GM21737 (cell line): ENCODE data around the gene CRTC1.
"Not testable (repeated sequence)": the region's sequence is repeated elsewhere in the genome, so short reads cannot be mapped to it uniquely, and the experiment has no call there.

ENCODE experiments used
- ATAC-seq: cut with Tn5 transposase; IDR thresholded peaks from one replicate; pipeline ENCODE4 v1.9.1; 2021; ENCODE audit warnings: mild to moderate bottlenecking, moderate library complexity; ENCODE audit not compliant: unreplicated experiment

Gene CRTC1

GRCh38 chr19:18794029-18794313 is 110.5 kb downstream of the CRTC1 start:
- ATAC-seq = no peak

DNA sequence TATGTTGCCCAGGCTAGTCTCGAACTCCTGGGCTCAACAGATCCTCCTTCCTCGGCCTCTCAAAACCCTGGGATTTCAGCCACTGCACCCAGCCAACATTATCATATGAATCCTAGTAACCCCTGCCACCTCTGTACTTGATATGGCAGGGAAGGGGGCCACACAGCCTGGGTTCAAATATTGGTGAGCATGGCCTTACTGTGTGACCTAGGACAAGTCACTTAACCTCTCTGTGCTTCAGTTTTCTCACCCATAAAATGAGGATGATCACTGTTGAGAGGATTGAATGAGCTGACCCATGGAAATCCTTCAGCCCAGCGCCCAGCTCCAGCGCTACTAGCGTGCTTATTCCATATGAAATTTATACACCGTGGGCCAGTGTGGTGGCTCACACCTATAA is 111.2 kb downstream of the CRTC1 start:
- ATAC-seq = no peak

DNA sequence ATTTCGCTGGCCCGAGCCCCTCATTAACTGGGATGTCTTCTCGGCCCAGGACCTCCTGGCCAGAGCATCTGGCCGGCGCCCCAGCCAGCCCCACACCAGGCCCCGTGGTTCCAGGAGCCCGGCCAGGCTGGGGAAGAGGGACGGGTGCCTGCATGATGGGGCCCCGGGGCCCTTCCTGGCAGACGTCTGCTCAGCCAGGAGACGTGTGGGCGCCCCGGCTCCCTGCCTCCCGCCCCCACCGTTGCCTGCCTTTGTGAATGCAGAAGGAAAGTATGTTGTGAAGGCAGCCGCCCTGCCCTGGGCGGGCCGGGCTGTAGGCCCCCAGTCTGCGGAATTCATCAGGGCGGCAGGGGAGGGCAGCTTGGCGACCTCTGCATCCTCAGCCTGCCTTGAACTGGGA is 112.1 kb downstream of the CRTC1 start:
- no peak for ATAC-seq

- ATAC-seq = no peak
Measured at GRCh38 chr19:18796239-18796638, 112.8 kb downstream of the CRTC1 start.

DNA sequence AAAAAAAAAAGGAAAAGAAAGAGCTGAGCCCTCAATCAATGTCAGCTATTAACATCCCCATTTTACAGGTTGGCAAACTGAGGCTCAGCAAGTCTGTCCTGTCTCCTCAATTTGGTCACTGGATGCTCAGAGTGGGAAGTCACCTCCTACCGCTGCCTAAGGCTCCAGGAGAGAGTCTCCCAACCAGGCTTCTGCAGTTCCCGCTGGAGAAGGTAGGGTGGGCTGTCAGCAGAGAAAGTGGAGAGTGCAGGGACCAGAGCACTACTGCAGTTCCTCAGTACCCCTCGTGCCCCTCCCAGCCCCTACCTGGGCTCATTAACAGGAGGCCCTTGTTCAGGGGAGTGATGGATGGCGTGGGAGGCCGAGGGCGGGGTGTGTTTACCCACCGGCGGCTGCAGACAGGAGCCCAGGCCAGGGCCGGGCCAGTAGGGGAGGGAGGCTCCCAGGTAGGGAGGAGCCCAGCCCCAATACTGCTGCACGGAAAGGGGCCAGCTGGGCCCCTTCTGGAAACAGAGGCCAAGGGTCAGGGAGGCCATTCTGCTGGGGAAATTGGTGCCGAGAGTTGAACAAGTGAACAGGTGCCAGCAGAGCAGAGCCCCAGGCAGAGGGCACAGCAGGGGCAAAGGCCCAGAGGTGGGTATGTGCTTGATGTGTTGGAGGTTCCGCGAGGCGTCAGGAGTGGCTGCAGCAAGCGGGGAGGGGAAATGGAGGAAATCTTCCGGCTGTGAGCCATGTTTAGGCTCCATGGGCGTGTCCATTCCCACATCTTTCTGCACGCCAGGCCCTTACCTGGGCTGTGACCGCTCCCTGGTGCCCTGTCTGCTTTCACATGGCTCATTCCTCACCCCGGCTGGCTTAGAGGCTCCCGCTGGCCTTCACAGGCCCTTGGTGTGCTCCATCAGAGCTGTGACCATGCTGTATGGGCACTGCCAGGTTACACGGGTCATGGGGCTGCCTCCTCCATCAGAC is 115.2 kb downstream of the CRTC1 start:
- no peak for ATAC-seq

DNA sequence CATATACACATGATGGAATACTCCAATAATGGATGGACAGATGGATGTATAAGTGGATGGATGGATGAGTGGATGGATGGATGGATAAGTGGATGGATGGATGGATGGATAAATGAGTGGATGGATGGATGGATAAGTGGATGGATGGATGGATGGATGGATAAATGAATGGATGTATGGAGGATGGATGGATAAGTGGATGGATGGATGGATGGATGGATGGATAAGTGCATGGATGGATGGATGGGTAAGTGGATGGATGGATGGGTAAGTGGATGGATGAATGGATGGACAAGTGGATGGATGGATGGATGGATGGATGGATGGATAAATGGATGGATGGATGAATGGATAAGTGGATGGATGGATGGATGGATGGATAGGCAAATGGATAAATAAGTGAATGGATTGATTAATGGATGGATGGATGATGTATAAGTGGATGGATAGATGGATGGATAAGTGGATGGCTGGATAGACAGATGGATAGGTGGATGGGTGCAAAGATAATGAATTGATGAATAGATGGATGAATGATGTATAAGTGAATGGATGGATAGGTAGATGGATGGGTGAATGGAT is 116.0 kb downstream of the CRTC1 start:
- no peak for ATAC-seq

DNA sequence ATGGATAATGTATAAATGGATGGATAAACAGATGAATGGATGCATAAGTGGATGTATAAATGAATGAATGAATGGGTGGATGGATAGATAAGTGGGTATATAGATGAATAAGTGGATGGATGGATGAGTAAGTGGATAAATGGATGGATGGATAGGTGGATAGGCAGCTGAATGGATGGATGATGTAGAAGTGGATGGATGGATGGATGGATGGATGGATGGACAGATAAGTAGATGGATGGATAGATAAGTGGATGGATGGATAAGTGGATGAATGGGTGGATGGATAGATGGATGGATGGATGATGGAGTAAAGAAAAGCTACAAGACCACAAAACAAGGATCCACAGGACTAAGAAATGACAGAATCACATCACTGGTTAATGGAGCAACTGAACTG is 116.6 kb downstream of the CRTC1 start:
- ATAC-seq = no peak

DNA sequence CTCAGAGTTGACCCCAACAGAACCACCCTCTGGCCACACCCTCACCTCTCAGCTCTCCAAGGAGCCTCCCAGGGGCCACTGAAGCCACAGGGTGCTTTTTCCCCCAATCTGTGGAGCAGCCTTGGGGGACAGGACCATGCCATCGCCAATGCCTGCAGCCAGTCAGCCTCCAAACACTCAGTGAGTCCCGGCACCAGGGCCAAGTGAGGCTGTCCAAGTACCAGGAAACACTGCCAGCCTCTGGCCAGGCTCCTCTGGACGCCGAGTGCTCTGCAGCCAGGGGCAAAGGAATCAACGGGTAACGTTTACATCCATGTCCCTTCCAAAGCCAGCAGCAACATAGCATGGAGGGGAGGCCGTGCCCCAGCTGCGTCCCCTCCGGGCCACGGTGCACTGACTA is 117.2 kb downstream of the CRTC1 start:
- no peak for ATAC-seq

GRCh38 chr19:18802354-18802753 is 118.9 kb downstream of the CRTC1 start:
- no peak for ATAC-seq

DNA sequence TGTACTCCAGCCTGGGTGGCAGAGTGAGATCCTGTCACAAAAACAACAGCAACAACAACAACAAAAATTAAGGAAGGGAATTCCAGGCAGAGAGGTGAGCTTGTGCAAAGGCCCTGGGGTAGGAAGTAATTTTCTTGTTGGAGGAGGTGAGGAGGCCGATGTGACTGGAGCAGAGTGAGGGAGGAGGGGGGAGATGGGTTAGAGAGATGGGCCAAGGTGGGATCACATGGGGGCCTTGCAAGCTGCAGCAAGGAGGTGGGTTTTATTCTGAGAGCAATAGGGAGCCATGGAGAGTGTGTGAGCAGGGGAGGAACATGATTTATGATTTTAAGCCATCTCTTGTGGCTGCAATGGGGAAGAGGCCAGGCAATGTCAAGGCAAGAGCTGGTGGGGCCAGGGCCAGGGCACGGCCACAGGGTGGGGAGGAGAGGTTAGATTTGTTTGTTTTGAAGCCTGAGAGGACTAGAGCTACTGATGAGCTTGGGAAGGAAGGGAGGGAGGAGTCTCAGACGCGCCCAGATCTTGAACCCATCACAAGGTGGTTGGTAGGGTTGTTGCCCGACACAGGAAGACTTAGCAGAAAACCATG is 120.2 kb downstream of the CRTC1 start:
- ATAC-seq = no peak

DNA sequence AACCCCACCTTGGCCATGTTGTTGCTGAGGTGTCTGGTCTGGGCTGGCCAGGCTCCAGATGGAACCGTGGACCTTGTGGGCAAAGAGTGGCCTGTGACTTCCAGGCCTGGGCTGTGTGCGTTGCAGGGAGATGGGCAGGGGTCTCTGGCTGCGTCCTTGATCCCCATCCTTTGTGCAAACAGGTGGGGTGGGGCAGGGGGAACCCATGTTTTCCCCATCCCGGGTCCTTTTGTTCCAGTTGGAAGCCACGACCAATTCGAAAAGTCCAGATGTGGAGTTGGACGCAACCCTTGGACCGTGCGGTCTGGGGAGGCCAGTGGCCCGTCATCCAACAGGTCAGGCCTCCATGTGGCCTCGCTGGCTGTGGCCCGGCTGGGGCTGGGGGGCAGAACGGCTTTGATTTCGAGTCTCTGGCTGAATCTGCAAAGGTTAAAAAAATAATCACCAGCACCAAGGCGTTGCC is 120.7 kb downstream of the CRTC1 start:
- ATAC-seq = no peak

DNA sequence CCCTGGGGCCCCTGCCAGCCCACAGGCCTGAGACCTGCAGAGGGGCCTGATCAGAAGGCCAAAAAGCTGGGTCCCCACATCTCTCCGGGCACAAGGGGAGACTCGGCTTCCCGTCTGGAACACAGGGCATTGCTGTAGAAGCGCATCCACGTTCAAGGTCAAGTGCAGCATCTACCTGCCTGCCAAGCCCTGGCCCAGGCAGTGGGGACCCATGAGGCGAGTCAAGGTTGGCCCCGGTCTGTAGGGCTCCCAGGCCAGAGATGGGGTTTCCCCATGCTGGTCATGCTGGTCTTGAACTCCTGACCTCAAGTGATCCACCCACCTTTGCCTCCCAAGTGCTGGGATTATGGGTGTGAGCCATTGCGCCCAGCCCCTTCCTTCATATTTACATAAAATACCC is 121.2 kb downstream of the CRTC1 start:
- ATAC-seq = no peak

- ATAC-seq = no peak
Measured at GRCh38 chr19:18807861-18808331, 124.4 kb downstream of the CRTC1 start.

- ATAC-seq = no peak
Measured at GRCh38 chr19:18809149-18809868, 125.8 kb downstream of the CRTC1 start.

GRCh38 chr19:18811638-18812037 is 128.2 kb downstream of the CRTC1 start:
- ATAC-seq = not testable (repeated sequence)

DNA sequence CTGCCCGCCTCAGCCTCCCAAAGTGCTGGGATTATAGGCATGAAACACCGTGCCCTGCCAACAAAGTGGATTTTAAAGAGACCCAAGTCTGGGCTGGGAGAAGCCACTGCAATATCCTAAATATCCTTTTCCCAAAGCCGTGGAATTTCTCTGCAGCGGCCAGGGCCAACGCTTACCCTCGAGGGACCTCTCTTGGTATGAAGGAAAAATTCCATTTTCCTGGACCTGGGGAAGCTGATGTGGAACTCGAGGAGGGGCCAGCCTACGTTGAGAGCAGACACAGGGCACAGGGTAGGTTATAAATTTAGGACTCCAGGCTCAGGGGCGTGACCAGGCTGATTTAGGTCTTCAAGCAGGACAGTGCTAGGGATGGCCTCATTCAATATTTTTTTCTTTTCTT is 130.6 kb downstream of the CRTC1 start:
- ATAC-seq = no peak

- no peak for ATAC-seq
Measured at GRCh38 chr19:18815673-18816072, 132.2 kb downstream of the CRTC1 start.

DNA sequence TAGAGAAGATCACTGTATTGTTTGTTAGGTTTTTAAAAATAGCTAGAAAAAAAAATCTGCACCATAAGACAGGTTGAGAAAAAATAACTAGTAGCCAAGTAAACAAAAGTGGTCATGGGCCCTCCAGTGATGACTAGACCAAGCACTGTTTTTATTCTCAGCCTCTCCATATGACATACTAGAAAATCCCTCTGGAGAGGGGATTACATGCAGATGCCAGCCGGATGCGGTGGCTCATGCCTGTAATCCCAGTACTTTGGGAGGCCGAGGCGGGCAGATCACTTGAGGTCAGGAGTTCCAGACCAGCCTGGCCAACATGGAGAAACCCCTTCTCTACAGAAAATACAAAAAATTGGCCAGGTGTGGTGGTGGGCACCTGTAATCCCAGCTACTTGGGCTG is 133.2 kb downstream of the CRTC1 start:
- ATAC-seq = not testable (repeated sequence)

DNA sequence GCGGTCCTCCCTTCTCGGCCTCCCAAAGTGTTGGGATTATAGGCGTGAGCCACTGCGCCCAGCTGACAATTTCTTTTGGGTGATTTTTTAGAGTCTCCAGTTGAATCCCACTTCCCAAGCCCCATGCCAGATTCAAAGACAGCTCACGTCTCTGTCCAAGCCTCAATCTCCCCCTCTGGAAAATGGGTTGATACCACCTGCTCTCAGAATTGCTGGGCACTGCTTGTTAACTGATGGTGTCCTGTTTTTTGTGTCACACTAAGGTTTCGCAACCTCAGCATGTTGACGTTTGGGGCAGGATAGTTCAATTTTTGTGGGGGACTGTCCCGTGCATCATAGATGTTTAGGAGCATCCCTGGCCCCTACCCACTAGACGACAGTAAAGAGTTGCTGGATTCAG is 134.1 kb downstream of the CRTC1 start:
- ATAC-seq = no peak

DNA sequence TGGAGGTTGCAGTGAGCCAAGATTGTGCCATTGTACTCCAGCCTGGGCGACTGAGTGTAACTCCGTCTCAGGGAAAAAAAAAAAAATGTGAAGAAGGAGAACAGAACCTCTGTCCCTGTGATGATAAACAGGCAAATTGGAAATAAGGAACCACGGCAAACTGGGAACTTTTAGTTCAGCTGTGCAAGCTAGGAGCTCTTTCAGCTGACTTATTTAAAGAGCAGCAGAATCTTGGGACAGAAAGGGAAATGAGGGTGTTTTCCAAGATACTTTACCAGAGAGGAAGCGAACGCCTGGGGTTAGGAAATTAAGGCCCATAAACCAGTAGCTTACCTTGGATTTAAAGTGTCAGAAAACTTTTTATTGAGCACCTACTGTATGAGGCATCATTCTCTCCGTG is 145.3 kb downstream of the CRTC1 start:
- no peak for ATAC-seq

GRCh38 chr19:18830488-18830887 is 147.0 kb downstream of the CRTC1 start:
- ATAC-seq = no peak
